Lower leg skin (tissue), 4 donors: Measurements from ENCODE around the gene ST3GAL4. TPM values are rescaled to one million over a fixed set of nuclear protein-coding genes. Genes with fewer than 3 reads are reported as not detected.
"Not testable (repeated sequence)": the region's sequence is repeated elsewhere in the genome, so short reads cannot be mapped to it uniquely, and the experiment has no call there.

ENCODE experiments used
- DNase-seq, 2 donors: peaks; one replicate each; pipeline ENCODE4 v3.0.0-alpha.2; 2019; ENCODE audit warnings: low spot score in 2 of 2
- H3K4me3 ChIP-seq: fragments of 200-600 bp; sonication (generic); 2 replicates; pipeline ENCODE4 v1.5.1; 2017; ENCODE audit warnings: mild to moderate bottlenecking, low read depth; ENCODE audit not compliant: poor library complexity, severe bottlenecking
- CTCF ChIP-seq, 3 donors: fragments of 450-650 bp; IDR thresholded peaks; one replicate each; pipeline ENCODE4 v1.5.1; 2016; ENCODE audit warnings: antibody characterized with exemption in 3 of 3, mild to moderate bottlenecking in 3 of 3, moderate library complexity in 2 of 3
- POLR2A ChIP-seq, 2 donors: fragments of 450-650 bp; IDR thresholded peaks; one replicate each; pipeline ENCODE4 v1.6.1; 2016 to 2017; ENCODE audit warnings: antibody characterized with exemption in 2 of 2, mild to moderate bottlenecking in 1 of 2, moderate library complexity in 1 of 2
- WGBS, 2 donors: methylation state at CpG; one replicate each; pipeline ENCODE4 v1.1.5; 2018; 5-methylcytosine and 5-hydroxymethylcytosine counted together
- intact Hi-C: fragments of 100-400 bp; cut with DNase I; formaldehyde crosslinking; loops from one replicate; pipeline ENCODE4 v1.15.0; 2023; ENCODE audit warnings: low total_unique reads
- total RNA-seq, 4 donors: library from RNA; depleted of rRNA; stranded (reverse); fragments of >200 nt; gene quantifications; one replicate each; pipeline ENCODE4 v1.1.0, GENCODE V29; 2016

ST3GAL4 gene
- total RNA-seq, 4 donors from 2014 or later = 12.6 to 27.0 (median 17.1) TPM

- intact Hi-C loops = no loop called here
- TF ChIP-seq CTCF (IDR thresholded peaks at IDR 0.05) = no peak
- TF ChIP-seq POLR2A (IDR thresholded peaks at IDR 0.05) = no peak
- 85 to 89% methylated on average over 5 of the region's 5 CpGs for WGBS, 2 donors
- DNase-seq = no peak
- H3K4me3 ChIP-seq = no peak overlapping the region
Observed at GRCh38 chr11:126361400-126361799, 5.9 kb downstream of the ST3GAL4 start.

- TF ChIP-seq POLR2A (IDR thresholded peaks at IDR 0.05) (no peak), CTCF (IDR thresholded peaks at IDR 0.05) (no peak)
Observed at GRCh38 chr11:126362879-126363655, 7.6 kb downstream of the ST3GAL4 start.

GRCh38 chr11:126363706-126364248 lies 8.3 kb downstream of the ST3GAL4 start:
- intact Hi-C loops = no loop called here
- H3K4me3 ChIP-seq = no peak overlapping the region
- TF ChIP-seq POLR2A (IDR thresholded peaks at IDR 0.05) (no peak), CTCF (IDR thresholded peaks at IDR 0.05) (no peak)
- no peak for DNase-seq
- WGBS, 2 donors = 67 to 72% methylated on average over 10 of the region's 10 CpGs

More at GRCh38 chr11:126362879-126363655, 7.6 kb downstream of the ST3GAL4 start:
- intact Hi-C loops = no loop called here
- DNase-seq = no peak
- WGBS, 2 donors = 64% methylated on average over 9 of the region's 9 CpGs
- H3K4me3 ChIP-seq = no peak overlapping the region

GRCh38 chr11:126364735-126365134 lies 9.2 kb downstream of the ST3GAL4 start:
- H3K4me3 ChIP-seq, DNase-seq, intact Hi-C loops: not testable (repeated sequence)
- WGBS, 2 donors = 59 to 67% methylated on average over 1 to 4 of the region's 9 CpGs

- intact Hi-C loops, H3K4me3 ChIP-seq, DNase-seq: not testable (repeated sequence)
- WGBS, 2 donors = 60% methylated on average over 2 of the region's 5 CpGs; no CpG with 5 or more reads in 1 of the 2 donors
Observed at GRCh38 chr11:126365508-126365907, 10.0 kb downstream of the ST3GAL4 start.

- DNase-seq = no peak
- intact Hi-C loops = no loop called here
- no peak overlapping the region for H3K4me3 ChIP-seq
Observed at GRCh38 chr11:126366064-126366822, 10.8 kb downstream of the ST3GAL4 start.

GRCh38 chr11:126366823-126367654 lies 11.6 kb downstream of the ST3GAL4 start:
- H3K4me3 ChIP-seq, intact Hi-C loops, DNase-seq: not testable (repeated sequence)
- WGBS, 2 donors = 51 to 60% methylated on average over 11 to 14 of the region's 14 CpGs

More at GRCh38 chr11:126366064-126366822, 10.8 kb downstream of the ST3GAL4 start:
- WGBS, 2 donors = 46 to 51% methylated on average over 16 to 17 of the region's 19 CpGs
- TF ChIP-seq CTCF (IDR thresholded peaks at IDR 0.05) (no peak), POLR2A (IDR thresholded peaks at IDR 0.05) (no peak)

- WGBS, 2 donors = 95 to 98% methylated on average over 5 of the region's 5 CpGs
- DNase-seq = not testable (repeated sequence)
Observed at GRCh38 chr11:126367806-126368205, 12.3 kb downstream of the ST3GAL4 start.

GRCh38 chr11:126368336-126369119 lies 13.0 kb downstream of the ST3GAL4 start:
- 61 to 70% methylated on average over 10 to 11 of the region's 11 CpGs for WGBS, 2 donors
- intact Hi-C loops, DNase-seq, H3K4me3 ChIP-seq: not testable (repeated sequence)

More at GRCh38 chr11:126367806-126368205, 12.3 kb downstream of the ST3GAL4 start:
- intact Hi-C loops, H3K4me3 ChIP-seq: not testable (repeated sequence)
